Progenitor cell of endocrine pancreas (in vitro differentiated cells): ENCODE data around the gene SPRR5. TPM values are rescaled to one million over a fixed set of nuclear protein-coding genes. Genes with fewer than 3 reads are reported as not detected.

Source experiments
- DNase-seq: peaks from one replicate; pipeline ENCODE4 v3.0.0; 2021; ENCODE audit warnings: low spot score; ENCODE audit not compliant: unreplicated experiment
- H3K27ac Mint-ChIP-seq: 2 replicates; pipeline ENCODE4 v1.8.0; 2021; ENCODE audit warnings: mild to moderate bottlenecking, moderate library complexity, mixed read lengths
- H3K27me3 Mint-ChIP-seq: 2 replicates; pipeline ENCODE4 v1.8.0; 2021; ENCODE audit warnings: mixed read lengths
- H3K36me3 Mint-ChIP-seq: 2 replicates; pipeline ENCODE4 v1.8.0; 2022; ENCODE audit warnings: mixed read lengths; ENCODE audit not compliant: insufficient read depth
- H3K4me1 Mint-ChIP-seq: 2 replicates; pipeline ENCODE4 v1.8.0; 2021; ENCODE audit warnings: low read depth, mixed read lengths
- H3K4me3 Mint-ChIP-seq: 2 replicates; pipeline ENCODE4 v1.8.0; 2021; ENCODE audit warnings: low read depth, mild to moderate bottlenecking, moderate library complexity, mixed read lengths
- H3K9me3 Mint-ChIP-seq: 2 replicates; pipeline ENCODE4 v1.8.0; 2021; ENCODE audit warnings: low read depth, mixed read lengths
- CTCF ChIP-seq: fragments of 200-600 bp; sonication (generic); IDR thresholded peaks from one replicate; pipeline ENCODE4 v1.5.0; 2021; ENCODE audit warnings: antibody characterized with exemption, mild to moderate bottlenecking; ENCODE audit not compliant: unreplicated experiment
- total RNA-seq: library from RNA; stranded (reverse); gene quantifications from 2 replicates; pipeline ENCODE4 v1.2.1, GENCODE V29; 2021

SPRR5 gene
- total RNA-seq, 1 donor from 2014 or later: not detected

GRCh38 chr1:152942161-152942560, 4.8 kb upstream of the SPRR5 start:
- no peak overlapping the region for H3K27ac Mint-ChIP-seq
- no peak for TF ChIP-seq CTCF
- H3K36me3 Mint-ChIP-seq: no peaks in the 10 kb centered on the region
- H3K4me3 Mint-ChIP-seq: no peak overlapping the region
- H3K4me1 Mint-ChIP-seq: no peaks in the 10 kb centered on the region
- H3K27me3 Mint-ChIP-seq: no peaks in the 10 kb centered on the region
- no peak for DNase-seq
- peaks cover 29% of the 10 kb centered on the region for H3K9me3 Mint-ChIP-seq

GRCh38 chr1:152946248-152946647, 758 bp upstream of the SPRR5 start:
- Mint-ChIP-seq H3K27me3 (no peaks in the 10 kb centered on the region), H3K4me3 (no peak overlapping the region), H3K9me3 (peaks cover 27% of the 10 kb centered on the region), H3K4me1 (peaks cover 2% of the 10 kb centered on the region), H3K36me3 (no peaks in the 10 kb centered on the region), H3K27ac (no peak overlapping the region)
- DNase-seq: no peak
- no peak for TF ChIP-seq CTCF

GRCh38 chr1:152951711-152952110, 4.7 kb downstream of the SPRR5 start:
- no peak overlapping the region for H3K27ac Mint-ChIP-seq
- peaks cover 25% of the 10 kb centered on the region for H3K9me3 Mint-ChIP-seq
- no peak for TF ChIP-seq CTCF
- no peak for DNase-seq
- H3K36me3 Mint-ChIP-seq: no peaks in the 10 kb centered on the region
- no peak overlapping the region for H3K4me3 Mint-ChIP-seq
- no peaks in the 10 kb centered on the region for H3K27me3 Mint-ChIP-seq
- H3K4me1 Mint-ChIP-seq: peaks cover 2% of the 10 kb centered on the region

GRCh38 chr1:152953761-152954160, 6.8 kb downstream of the SPRR5 start:
- no peak for TF ChIP-seq CTCF
- Mint-ChIP-seq H3K4me3 (no peak overlapping the region), H3K36me3 (no peaks in the 10 kb centered on the region), H3K27ac (no peak overlapping the region), H3K9me3 (peaks cover 23% of the 10 kb centered on the region), H3K4me1 (no peaks in the 10 kb centered on the region), H3K27me3 (no peaks in the 10 kb centered on the region)
- no peak for DNase-seq

GRCh38 chr1:152954436-152954835, 7.4 kb downstream of the SPRR5 start:
- Mint-ChIP-seq H3K36me3 (no peaks in the 10 kb centered on the region), H3K4me1 (no peaks in the 10 kb centered on the region), H3K9me3 (peaks cover 23% of the 10 kb centered on the region), H3K27me3 (no peaks in the 10 kb centered on the region), H3K4me3 (no peak overlapping the region), H3K27ac (no peak overlapping the region)
- no peak for TF ChIP-seq CTCF
- DNase-seq: no peak
